ENCODE measurements around the gene MAGI1.

DNA sequence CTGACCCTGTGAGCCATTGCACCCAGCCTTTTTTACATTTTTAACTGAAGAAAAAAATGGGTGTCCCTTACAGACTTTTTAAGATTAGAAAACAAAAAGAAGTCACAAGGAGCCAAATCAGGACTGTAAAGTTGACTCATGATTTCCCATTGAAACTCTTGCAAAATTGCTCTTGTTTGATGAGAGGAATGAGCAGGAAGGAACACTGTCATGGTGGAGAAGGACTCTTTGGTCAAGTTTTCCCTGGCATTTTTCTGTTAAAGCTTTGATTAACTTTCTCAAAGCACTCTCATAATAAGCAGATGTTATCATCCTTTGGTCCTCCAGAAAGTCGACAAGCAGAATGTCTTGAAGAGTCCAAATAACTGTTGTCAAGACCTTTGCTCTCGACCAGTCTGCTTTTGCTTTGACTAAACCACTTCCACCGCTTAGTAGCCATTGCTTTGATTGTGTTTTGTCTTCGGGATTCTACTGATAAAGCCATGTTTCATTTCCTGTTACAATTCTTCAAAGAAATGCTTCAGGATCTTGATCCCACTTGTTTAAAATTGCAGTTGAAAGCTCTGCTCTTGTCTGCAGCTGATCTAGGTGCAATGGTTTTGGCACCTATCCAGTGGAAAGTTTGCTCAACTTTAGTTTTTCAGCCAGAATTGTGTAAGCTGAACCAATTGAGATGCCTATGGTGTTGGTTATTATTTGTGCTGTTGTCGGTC, 369.4 kb downstream of the MAGI1 start:
- TF ChIP-seq, protein P1, sequence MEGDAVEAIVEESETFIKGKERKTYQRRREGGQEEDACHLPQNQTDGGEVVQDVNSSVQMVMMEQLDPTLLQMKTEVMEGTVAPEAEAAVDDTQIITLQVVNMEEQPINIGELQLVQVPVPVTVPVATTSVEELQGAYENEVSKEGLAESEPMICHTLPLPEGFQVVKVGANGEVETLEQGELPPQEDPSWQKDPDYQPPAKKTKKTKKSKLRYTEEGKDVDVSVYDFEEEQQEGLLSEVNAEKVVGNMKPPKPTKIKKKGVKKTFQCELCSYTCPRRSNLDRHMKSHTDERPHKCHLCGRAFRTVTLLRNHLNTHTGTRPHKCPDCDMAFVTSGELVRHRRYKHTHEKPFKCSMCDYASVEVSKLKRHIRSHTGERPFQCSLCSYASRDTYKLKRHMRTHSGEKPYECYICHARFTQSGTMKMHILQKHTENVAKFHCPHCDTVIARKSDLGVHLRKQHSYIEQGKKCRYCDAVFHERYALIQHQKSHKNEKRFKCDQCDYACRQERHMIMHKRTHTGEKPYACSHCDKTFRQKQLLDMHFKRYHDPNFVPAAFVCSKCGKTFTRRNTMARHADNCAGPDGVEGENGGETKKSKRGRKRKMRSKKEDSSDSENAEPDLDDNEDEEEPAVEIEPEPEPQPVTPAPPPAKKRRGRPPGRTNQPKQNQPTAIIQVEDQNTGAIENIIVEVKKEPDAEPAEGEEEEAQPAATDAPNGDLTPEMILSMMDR (IDR thresholded peaks at IDR 0.05), result no peak
- TF ChIP-seq POLR2A (IDR thresholded peaks at IDR 0.05), result no peak
